K562 (cell line): ENCODE results near the gene MAST1. TPM values are rescaled to one million over a fixed set of nuclear protein-coding genes. Genes with fewer than 3 reads are reported as not detected.
A peak's percentile ranks its signal among the peaks of the same experiment; 100 is the strongest.

Source experiments
- ATAC-seq: fragments of 200-7000 bp; cut with Tn5 transposase; 3 replicates; pipeline ENCODE4 v1.9.1; 2020; ENCODE audit warnings: moderate library complexity
- BruUV-seq: library from RNA; stranded (reverse); fragments of 400-500 nt; replicated peaks from 2 replicates; lab custom pipeline; 2021; lab: Mats Ljungman, UMichigan
- CTCF ChIA-PET: fragments of 300-600 bp; formaldehyde crosslinking; extraction: SDS; loops from one replicate; lab custom pipeline; 2021; ENCODE audit warnings: low intra/inter-chr PET ratio; lab: Yijun Ruan, JAX
- POLR2A ChIA-PET: fragments of 300-600, 350-650 bp; sonication (Branson Sonifier 250); formaldehyde crosslinking; extraction: SDS; loops from one replicate; lab custom pipeline; 2021; ENCODE audit warnings: antibody characterized with exemption, inconsistent platforms; lab: Yijun Ruan, JAX
- DNase-seq, 4 experiments: peaks; one replicate each; pipeline versions ENCODE4 v3.0.0 to v3.0.0-alpha.2; 2011 to 2018; ENCODE audit warnings: low spot score in 3 of 4, mixed read lengths in 3 of 4; ENCODE audit errors: extremely low read depth in 1 of 4
- FAIRE-seq: peaks from 2 replicates; lab custom pipeline; 2011; peaks lifted over from hg19 to GRCh38; lab: Jason Lieb, UNC
- H2AFZ ChIP-seq: 2 replicates; pipeline ENCODE4 v1.6.0; 2011; ENCODE audit warnings: low read depth, low read length, control low read depth, inconsistent platforms
- H3K27ac ChIP-seq: fragments of 200-600 bp; 3 replicates; pipeline ENCODE4 v1.8.0; 2011; ENCODE audit warnings: low read depth, mild to moderate bottlenecking, control low read depth, inconsistent platforms, low read length, moderate library complexity, mixed read lengths; ENCODE audit errors: extremely low read depth
- H3K27me3 ChIP-seq, 2 experiments: fragments of 300-600 bp in 1 of 2; 2 replicates in 1 of 2; 3 replicates in 1 of 2; pipeline versions ENCODE4 v1.6.0 to v1.8.0; 2011; ENCODE audit warnings: inconsistent platforms in 2 of 2, low read length in 2 of 2, mild to moderate bottlenecking in 1 of 2, mixed read lengths in 1 of 2, moderate library complexity in 1 of 2; ENCODE audit not compliant: control insufficient read depth in 2 of 2, insufficient read depth in 2 of 2
- H3K36me3 ChIP-seq: fragments of 300-600 bp; 3 replicates; pipeline ENCODE4 v1.8.0; 2011; ENCODE audit warnings: mild to moderate bottlenecking, low read length, inconsistent platforms; ENCODE audit not compliant: control insufficient read depth, insufficient read depth
- H3K4me1 ChIP-seq, 2 experiments: fragments of 200-600 bp in 1 of 2; replicated peaks in 1 of 2; 2 replicates in 1 of 2; 3 replicates in 1 of 2; pipeline versions ENCODE4 v1.5.1 to v1.8.0; 2011; ENCODE audit warnings: inconsistent platforms in 2 of 2, low read length in 2 of 2, mild to moderate bottlenecking in 1 of 2, mixed read lengths in 1 of 2, moderate library complexity in 1 of 2; ENCODE audit not compliant: control insufficient read depth in 2 of 2, insufficient read depth in 2 of 2
- H3K4me2 ChIP-seq: 2 replicates; pipeline ENCODE4 v1.6.1; 2011; ENCODE audit warnings: low read length, control low read depth, inconsistent platforms, mixed read lengths; ENCODE audit not compliant: insufficient read depth
- H3K4me3 ChIP-seq: fragments of 200-600 bp; sonication (generic), shearing (Covaris generic); 2 replicates; pipeline ENCODE4 v1.5.1; 2016; ENCODE audit warnings: control low read depth, inconsistent platforms
- H3K79me2 ChIP-seq: fragments of 200-600 bp; 3 replicates; pipeline ENCODE4 v1.8.0; 2011; ENCODE audit warnings: low read length, inconsistent platforms; ENCODE audit not compliant: control insufficient read depth, insufficient read depth
- H3K9ac ChIP-seq, 2 experiments: 2 replicates each; pipeline versions ENCODE4 v1.6.0 to v1.6.1; 2011; ENCODE audit warnings: low read depth in 2 of 2, low read length in 2 of 2, control low read depth in 1 of 2, inconsistent platforms in 1 of 2, mild to moderate bottlenecking in 1 of 2, mixed read lengths in 1 of 2; ENCODE audit not compliant: insufficient read depth in 1 of 2
- H3K9me1 ChIP-seq: one replicate; pipeline ENCODE4 v1.6.0; 2011; ENCODE audit warnings: inconsistent platforms, mild to moderate bottlenecking, low read length, moderate library complexity; ENCODE audit not compliant: control insufficient read depth, insufficient read depth
- H3K9me3 ChIP-seq: replicated peaks from 2 replicates; pipeline ENCODE4 v1.5.1; 2011; ENCODE audit warnings: low read depth, low read length, inconsistent platforms; ENCODE audit not compliant: control insufficient read depth, insufficient read depth
- H4K20me1 ChIP-seq: replicated peaks from 2 replicates; pipeline ENCODE4 v1.6.1; 2011; ENCODE audit warnings: low read length, inconsistent platforms, mixed read lengths; ENCODE audit not compliant: control insufficient read depth, insufficient read depth
- ATF1 ChIP-seq, 2 experiments: fragments of 450-650 bp in 1 of 2; IDR thresholded peaks; 2 replicates each; pipeline ENCODE4 v1.6.1; 2016; ENCODE audit warnings: missing compliant biosample characterization in 1 of 2, missing genetic modification characterization in 1 of 2
- CEBPG ChIP-seq, 3 experiments: fragments of 200-800 bp in 1 of 3; sonication (Bioruptor generic) in 1 of 3; sonication (generic) in 1 of 3; formaldehyde crosslinking in 1 of 3; IDR thresholded peaks in 2 of 3; conservative IDR thresholded peaks in 1 of 3; 2 replicates each; pipeline versions ENCODE4 v1.6.1 to v1.8.0; 2016 to 2022; ENCODE audit warnings: missing compliant biosample characterization in 2 of 3, missing genetic modification characterization in 2 of 3, mild to moderate bottlenecking in 1 of 3, missing genetic modification reagents in 1 of 3
- CGGBP1 ChIP-seq: fragments of 250-450 bp; sonication (Bioruptor Pico); IDR thresholded peaks from 2 replicates; pipeline ENCODE4 v1.9.0; 2021; ENCODE audit warnings: mild to moderate bottlenecking
- DEAF1 ChIP-seq: fragments of 450-650 bp; formaldehyde crosslinking; IDR thresholded peaks from 2 replicates; pipeline ENCODE4 v1.4.0; 2020; ENCODE audit warnings: mild to moderate bottlenecking, moderate library complexity
- EZH2 ChIP-seq: IDR thresholded peaks from 2 replicates; pipeline ENCODE4 v1.6.1; 2012; ENCODE audit warnings: low read depth, mild to moderate bottlenecking, inconsistent platforms, low read length, borderline replicate concordance
- KHSRP ChIP-seq: fragments of 450-650 bp; IDR thresholded peaks from 2 replicates; pipeline ENCODE4 v1.6.1; 2017
- PHB2 ChIP-seq: fragments of 450-650 bp; IDR thresholded peaks from 2 replicates; pipeline ENCODE4 v1.6.1; 2017; ENCODE audit warnings: low read depth
- PTBP1 ChIP-seq: fragments of 200-400 bp; formaldehyde crosslinking; IDR thresholded peaks from 2 replicates; pipeline ENCODE4 v1.6.1; 2017; ENCODE audit warnings: low read depth, low read length
- RNF2 ChIP-seq: sonication (generic); IDR thresholded peaks from 2 replicates; pipeline ENCODE4 v1.6.1; 2016
- STAG1 ChIP-seq: sonication (generic); formaldehyde crosslinking; IDR thresholded peaks from 2 replicates; pipeline ENCODE4 v1.5.0; 2020; ENCODE audit warnings: missing genetic modification reagents, borderline replicate concordance
- TCF7 ChIP-seq: sonication (generic); IDR thresholded peaks from 2 replicates; pipeline ENCODE4 v1.6.1; 2016; ENCODE audit warnings: antibody characterized with exemption, borderline replicate concordance
- THRAP3 ChIP-seq: fragments of 450-650 bp; IDR thresholded peaks from 2 replicates; pipeline ENCODE4 v1.6.1; 2016; ENCODE audit warnings: mild to moderate bottlenecking, inconsistent platforms, borderline replicate concordance
- TSHZ1 ChIP-seq: fragments of 250-450 bp; sonication (Bioruptor Pico); IDR thresholded peaks from 2 replicates; pipeline ENCODE4 v1.4.0; 2020; ENCODE audit warnings: mild to moderate bottlenecking, moderate library complexity
- WGBS: fragments of 100-300 bp; shearing (Covaris generic); methylation state at CpG from one replicate; pipeline ENCODE4 v1.1.6; 2016; ENCODE audit warnings: low coverage, mixed read lengths; ENCODE audit not compliant: insufficient coverage; ENCODE audit errors: missing lambda C conversion rate; 5-methylcytosine and 5-hydroxymethylcytosine counted together
- in situ Hi-C: fragments of 300-500 bp; cut with MboI; formaldehyde crosslinking; loops from 4 replicates; pipeline ENCODE4 v1.15.0; 2018; ENCODE audit warnings: inconsistent platforms, mixed read lengths
- intact Hi-C: fragments of 100-400 bp; cut with micrococcal nuclease; formaldehyde crosslinking; loops from 2 replicates; pipeline ENCODE4 v1.14.2; 2022
- polyA plus RNA-seq, 8 experiments: library from polyadenylated mRNA; depleted of rRNA in 4 of 8; stranded (reverse) in 5 of 8; unstranded in 3 of 8; fragments of >200 nt; fragmentation: Nextera tagmentation in 2 of 8; fragmentation: Illumina TruSeq in 1 of 8; extraction: Ambion mirVana in 2 of 8; extraction: Trizol in 1 of 8; gene quantifications; 2 replicates each; pipeline versions ENCODE4 v1.2.1 to v1.2.3, GENCODE V29; 2011 to 2014; ENCODE audit warnings: inconsistent platforms in 1 of 8, missing spikeins in 1 of 8
- total RNA-seq, 7 experiments: library from RNA; depleted of rRNA in 6 of 7; stranded (reverse); fragments of >200 nt in 6 of 7; fragmentation: Illumina TruSeq in 2 of 7; extraction: Trizol in 2 of 7; gene quantifications; 2 replicates each; pipeline versions ENCODE4 v1.2.1 to v1.2.3, GENCODE V29; 2011 to 2021; ENCODE audit warnings: low replicate concordance in 1 of 7
- TF ChIP-seq, protein P1 (sequence below): fragments of 450-650 bp; formaldehyde crosslinking; IDR thresholded peaks from 2 replicates; pipeline ENCODE4 v1.4.0; 2020; ENCODE audit warnings: mild to moderate bottlenecking, moderate library complexity

Gene MAST1
- total and polyA plus RNA-seq, 9 of the 15 experiments (the other 6 are each of a cell fraction or from before 2014, with no cell fraction given), result 0.48 to 10.3 (median 3.9) TPM

GRCh38 chr19:12890787-12891552 is 52.7 kb downstream of the MAST1 start, which contains the start of gene GCDH:
Gene GCDH, plus strand, starts transcription at chr19:12891160. Its CDS starts 145 bp downstream, at chr19:12891305.
- peaks cover 5% of the 10 kb centered on the region; the same call in 1 of the 2 replicates for H4K20me1 ChIP-seq
- H3K79me2 ChIP-seq, result peaks cover 38% of the 10 kb centered on the region
- intact Hi-C loops, result loop anchor here (1.0 kb wide), 1 partner anchor 28 kb away; the partner anchor contains the start of gene SYCE2
- H3K9me1 ChIP-seq, result no peaks in the 10 kb centered on the region
- ChIA-PET POLR2A (interaction anchor here (0.6 to 1.9 kb wide), 20 partner anchors 8 to 168 kb away, joined by 3 to 8 read pairs (median 4); partner anchors contain the start of genes DNASE2 and SYCE2), CTCF (no interaction called here)
- peak within 1 kb of the TSS; percentile 71 to 99 for H3K9ac ChIP-seq
- DNase-seq, result peak; percentile 90 to 99 (median 95)
- no peaks in the 10 kb centered on the region for H3K27me3 ChIP-seq
- in situ Hi-C loops, result no loop called here
- peaks cover 15 to 50% of the 10 kb centered on the region in 2 experiments; a peak in 4 of 5 replicates for H3K4me1 ChIP-seq
- peak within 1 kb of the TSS; percentile 69 for H2AFZ ChIP-seq
- BruUV-seq, result no TSS peak
- WGBS, result under 1% methylated on average over 44 of the region's 49 CpGs
- peaks cover 28% of the 10 kb centered on the region; the same call in 2 of the 3 replicates for H3K36me3 ChIP-seq
- peak; percentile 91 for ATAC-seq
- H3K27ac ChIP-seq, result peak within 1 kb of the TSS; percentile 68
- peak within 1 kb of the TSS; percentile 95 for H3K4me2 ChIP-seq
- no peaks in the 10 kb centered on the region for H3K9me3 ChIP-seq
- FAIRE-seq, result peak; percentile 100
- H3K4me3 ChIP-seq, result peak within 1 kb of the TSS; percentile 88
- TF ChIP-seq STAG1 (no peak; the same call in 1 of the 2 replicates), EZH2 (no peak), THRAP3 (no peak), DEAF1 (no peak), PHB2 (no peak), CEBPG (CRISPR knock-in tag; IDR thresholded peaks at IDR 0.05) (0 out of 2 replicates have a peak, but pooled peaks have one; percentile 16), CEBPG (tag; conservative IDR thresholded peaks at IDR 0.05 in 1 of 2, IDR thresholded peaks at IDR 0.05 in 1 of 2) (no peak), PTBP1 (no peak), TCF7 (no peak), CGGBP1 (CRISPR knock-in tag) (no peak), TSHZ1 (no peak), ATF1 (CRISPR knock-in tag; IDR thresholded peaks at IDR 0.05) (peak; percentile 65; the same call in 1 of the 2 replicates), ATF1 (tag; IDR thresholded peaks at IDR 0.05) (peak; percentile 97), KHSRP (no peak), RNF2 (peak; percentile 71; the same call in 1 of the 2 replicates)
- TF ChIP-seq, protein P1, sequence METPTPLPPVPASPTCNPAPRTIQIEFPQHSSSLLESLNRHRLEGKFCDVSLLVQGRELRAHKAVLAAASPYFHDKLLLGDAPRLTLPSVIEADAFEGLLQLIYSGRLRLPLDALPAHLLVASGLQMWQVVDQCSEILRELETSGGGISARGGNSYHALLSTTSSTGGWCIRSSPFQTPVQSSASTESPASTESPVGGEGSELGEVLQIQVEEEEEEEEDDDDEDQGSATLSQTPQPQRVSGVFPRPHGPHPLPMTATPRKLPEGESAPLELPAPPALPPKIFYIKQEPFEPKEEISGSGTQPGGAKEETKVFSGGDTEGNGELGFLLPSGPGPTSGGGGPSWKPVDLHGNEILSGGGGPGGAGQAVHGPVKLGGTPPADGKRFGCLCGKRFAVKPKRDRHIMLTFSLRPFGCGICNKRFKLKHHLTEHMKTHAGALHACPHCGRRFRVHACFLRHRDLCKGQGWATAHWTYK (CRISPR knock-in tag), result no peak; the same call in 1 of the 2 replicates
